K562 (cell line): ENCODE measurements around the gene COPS4. TPM values are rescaled to one million over a fixed set of nuclear protein-coding genes. Genes with fewer than 3 reads are reported as not detected.

Source experiments
- ATAC-seq: fragments of 200-7000 bp; cut with Tn5 transposase; 3 replicates; pipeline ENCODE4 v1.9.1; 2020; ENCODE audit warnings: moderate library complexity
- BruUV-seq: library from RNA; stranded (reverse); fragments of 400-500 nt; replicated peaks from 2 replicates; lab custom pipeline; 2021; lab: Mats Ljungman, UMichigan
- CTCF ChIA-PET: fragments of 300-600 bp; formaldehyde crosslinking; extraction: SDS; loops from one replicate; lab custom pipeline; 2021; ENCODE audit warnings: low intra/inter-chr PET ratio; lab: Yijun Ruan, JAX
- POLR2A ChIA-PET: fragments of 300-600, 350-650 bp; sonication (Branson Sonifier 250); formaldehyde crosslinking; extraction: SDS; loops from one replicate; lab custom pipeline; 2021; ENCODE audit warnings: antibody characterized with exemption, inconsistent platforms; lab: Yijun Ruan, JAX
- DNase-seq, 4 experiments: peaks; one replicate each; pipeline versions ENCODE4 v3.0.0 to v3.0.0-alpha.2; 2011 to 2018; ENCODE audit warnings: low spot score in 3 of 4, mixed read lengths in 3 of 4; ENCODE audit errors: extremely low read depth in 1 of 4
- FAIRE-seq: peaks from 2 replicates; lab custom pipeline; 2011; peaks lifted over from hg19 to GRCh38; lab: Jason Lieb, UNC
- H2AFZ ChIP-seq: 2 replicates; pipeline ENCODE4 v1.6.0; 2011; ENCODE audit warnings: low read depth, low read length, control low read depth, inconsistent platforms
- H3K27ac ChIP-seq: fragments of 200-600 bp; 3 replicates; pipeline ENCODE4 v1.8.0; 2011; ENCODE audit warnings: low read depth, mild to moderate bottlenecking, control low read depth, inconsistent platforms, low read length, moderate library complexity, mixed read lengths; ENCODE audit errors: extremely low read depth
- H3K27me3 ChIP-seq, 2 experiments: fragments of 300-600 bp in 1 of 2; 2 replicates in 1 of 2; 3 replicates in 1 of 2; pipeline versions ENCODE4 v1.6.0 to v1.8.0; 2011; ENCODE audit warnings: inconsistent platforms in 2 of 2, low read length in 2 of 2, mild to moderate bottlenecking in 1 of 2, mixed read lengths in 1 of 2, moderate library complexity in 1 of 2; ENCODE audit not compliant: control insufficient read depth in 2 of 2, insufficient read depth in 2 of 2
- H3K36me3 ChIP-seq: fragments of 300-600 bp; 3 replicates; pipeline ENCODE4 v1.8.0; 2011; ENCODE audit warnings: mild to moderate bottlenecking, low read length, inconsistent platforms; ENCODE audit not compliant: control insufficient read depth, insufficient read depth
- H3K4me1 ChIP-seq, 2 experiments: fragments of 200-600 bp in 1 of 2; replicated peaks in 1 of 2; 2 replicates in 1 of 2; 3 replicates in 1 of 2; pipeline versions ENCODE4 v1.5.1 to v1.8.0; 2011; ENCODE audit warnings: inconsistent platforms in 2 of 2, low read length in 2 of 2, mild to moderate bottlenecking in 1 of 2, mixed read lengths in 1 of 2, moderate library complexity in 1 of 2; ENCODE audit not compliant: control insufficient read depth in 2 of 2, insufficient read depth in 2 of 2
- H3K4me2 ChIP-seq: 2 replicates; pipeline ENCODE4 v1.6.1; 2011; ENCODE audit warnings: low read length, control low read depth, inconsistent platforms, mixed read lengths; ENCODE audit not compliant: insufficient read depth
- H3K4me3 ChIP-seq: fragments of 200-600 bp; sonication (generic), shearing (Covaris generic); 2 replicates; pipeline ENCODE4 v1.5.1; 2016; ENCODE audit warnings: control low read depth, inconsistent platforms
- H3K79me2 ChIP-seq: fragments of 200-600 bp; 3 replicates; pipeline ENCODE4 v1.8.0; 2011; ENCODE audit warnings: low read length, inconsistent platforms; ENCODE audit not compliant: control insufficient read depth, insufficient read depth
- H3K9ac ChIP-seq, 2 experiments: 2 replicates each; pipeline versions ENCODE4 v1.6.0 to v1.6.1; 2011; ENCODE audit warnings: low read depth in 2 of 2, low read length in 2 of 2, control low read depth in 1 of 2, inconsistent platforms in 1 of 2, mild to moderate bottlenecking in 1 of 2, mixed read lengths in 1 of 2; ENCODE audit not compliant: insufficient read depth in 1 of 2
- H3K9me1 ChIP-seq: one replicate; pipeline ENCODE4 v1.6.0; 2011; ENCODE audit warnings: inconsistent platforms, mild to moderate bottlenecking, low read length, moderate library complexity; ENCODE audit not compliant: control insufficient read depth, insufficient read depth
- H3K9me3 ChIP-seq: replicated peaks from 2 replicates; pipeline ENCODE4 v1.5.1; 2011; ENCODE audit warnings: low read depth, low read length, inconsistent platforms; ENCODE audit not compliant: control insufficient read depth, insufficient read depth
- H4K20me1 ChIP-seq: replicated peaks from 2 replicates; pipeline ENCODE4 v1.6.1; 2011; ENCODE audit warnings: low read length, inconsistent platforms, mixed read lengths; ENCODE audit not compliant: control insufficient read depth, insufficient read depth
- CBFA2T2 ChIP-seq: fragments of 450-650 bp; conservative IDR thresholded peaks from 2 replicates; pipeline ENCODE4 v1.6.1; 2017; ENCODE audit warnings: mild to moderate bottlenecking
- EP300 ChIP-seq: IDR thresholded peaks from 2 replicates; pipeline ENCODE4 v1.6.1; 2012; ENCODE audit warnings: low read length, improper control_type of control experiment
- FUS ChIP-seq: fragments of 200-400 bp; formaldehyde crosslinking; optimal IDR thresholded peaks from 2 replicates; pipeline ENCODE3; 2017; ENCODE audit warnings: low read depth, low read length
- LEF1 ChIP-seq: fragments of 450-650 bp; IDR thresholded peaks from 2 replicates; pipeline ENCODE4 v1.6.1; 2016; ENCODE audit warnings: mild to moderate bottlenecking
- MBD2 ChIP-seq: sonication (generic); IDR thresholded peaks from 2 replicates; pipeline ENCODE4 v1.6.1; 2016; ENCODE audit warnings: low read depth, borderline replicate concordance
- ZNF384 ChIP-seq: IDR thresholded peaks from 2 replicates; pipeline ENCODE4 v1.6.1; 2012; ENCODE audit warnings: low read depth, low read length, improper control_type of control experiment
- ZNF696 ChIP-seq: fragments of 250-450 bp; sonication (Bioruptor Pico); conservative IDR thresholded peaks from 2 replicates; pipeline ENCODE4 v1.4.0; 2020; ENCODE audit warnings: mild to moderate bottlenecking, moderate library complexity
- WGBS: fragments of 100-300 bp; shearing (Covaris generic); methylation state at CpG from one replicate; pipeline ENCODE4 v1.1.6; 2016; ENCODE audit warnings: low coverage, mixed read lengths; ENCODE audit not compliant: insufficient coverage; ENCODE audit errors: missing lambda C conversion rate; 5-methylcytosine and 5-hydroxymethylcytosine counted together
- in situ Hi-C: fragments of 300-500 bp; cut with MboI; formaldehyde crosslinking; loops from 4 replicates; pipeline ENCODE4 v1.15.0; 2018; ENCODE audit warnings: inconsistent platforms, mixed read lengths
- intact Hi-C: fragments of 100-400 bp; cut with micrococcal nuclease; formaldehyde crosslinking; loops from 2 replicates; pipeline ENCODE4 v1.14.2; 2022
- polyA plus RNA-seq, 8 experiments: library from polyadenylated mRNA; depleted of rRNA in 4 of 8; stranded (reverse) in 5 of 8; unstranded in 3 of 8; fragments of >200 nt; fragmentation: Nextera tagmentation in 2 of 8; fragmentation: Illumina TruSeq in 1 of 8; extraction: Ambion mirVana in 2 of 8; extraction: Trizol in 1 of 8; gene quantifications; 2 replicates each; pipeline versions ENCODE4 v1.2.1 to v1.2.3, GENCODE V29; 2011 to 2014; ENCODE audit warnings: inconsistent platforms in 1 of 8, missing spikeins in 1 of 8
- total RNA-seq, 7 experiments: library from RNA; depleted of rRNA in 6 of 7; stranded (reverse); fragments of >200 nt in 6 of 7; fragmentation: Illumina TruSeq in 2 of 7; extraction: Trizol in 2 of 7; gene quantifications; 2 replicates each; pipeline versions ENCODE4 v1.2.1 to v1.2.3, GENCODE V29; 2011 to 2021; ENCODE audit warnings: low replicate concordance in 1 of 7
- TF ChIP-seq, protein P1 (sequence below), 2 experiments: fragments of 450-650 bp; IDR thresholded peaks; 2 replicates each; pipeline ENCODE4 v1.6.1; 2016; ENCODE audit warnings: mild to moderate bottlenecking in 2 of 2, borderline replicate concordance in 1 of 2, low read depth in 1 of 2, moderate library complexity in 1 of 2

The COPS4 gene
- total and polyA plus RNA-seq, 9 of the 15 experiments (the other 6 are each of a cell fraction or from before 2014, with no cell fraction given) = 44.7 to 180 (median 70.9) TPM

DNA sequence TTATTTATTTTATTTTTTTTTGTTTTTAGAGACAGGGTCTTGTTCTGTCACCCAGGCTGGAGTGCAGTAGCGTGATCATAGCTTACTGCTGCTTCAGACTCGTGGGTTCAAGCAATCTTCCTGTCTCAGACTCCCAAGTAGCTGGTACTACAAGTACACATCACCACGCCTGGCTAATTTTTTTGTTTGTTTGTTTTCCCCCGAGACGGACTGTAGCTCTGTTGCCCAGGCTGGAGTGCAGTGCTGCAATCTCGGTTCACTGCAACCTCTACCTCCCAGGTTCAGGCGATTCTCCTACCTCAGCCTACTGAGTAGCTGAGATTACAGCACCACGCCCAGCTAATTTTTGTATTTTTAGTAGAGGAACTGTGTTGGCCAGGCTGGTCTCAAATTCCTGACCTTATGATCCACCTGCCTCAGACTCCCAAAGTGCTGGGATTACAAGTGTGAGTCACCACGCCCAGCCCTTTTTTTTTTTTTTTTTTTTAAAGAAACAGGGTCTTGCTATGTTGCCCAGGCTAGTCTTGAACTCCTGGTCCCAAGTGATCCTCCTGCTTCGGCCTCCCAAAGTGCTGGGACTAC, 32.2 kb downstream of the COPS4 start:
- Histone ChIP-seq H3K27me3 (no peaks in the 10 kb centered on the region), H3K36me3 (peaks cover 70% of the 10 kb centered on the region; the same call in 2 of the 3 replicates), H3K9me1 (no peaks in the 10 kb centered on the region), H3K4me2 (no peak overlapping the region), H3K27ac (no peak overlapping the region), H4K20me1 (no peaks in the 10 kb centered on the region), H3K9ac (no peak overlapping the region), H2AFZ (no peak overlapping the region), H3K4me1 (no peaks in the 10 kb centered on the region), H3K4me3 (no peak overlapping the region), H3K9me3 (no peaks in the 10 kb centered on the region), H3K79me2 (no peaks in the 10 kb centered on the region)
- DNase-seq = no peak
- ATAC-seq = no peak
- intact Hi-C loops (no loop called here), in situ Hi-C loops (no loop called here)
- WGBS = 83% methylated on average over 9 of the region's 10 CpGs
- peak; percentile 41 for TF ChIP-seq ZNF384
- TF ChIP-seq MBD2 = no peak
- no peak for TF ChIP-seq CBFA2T2
- no peak for TF ChIP-seq LEF1
- TF ChIP-seq ZNF696 (CRISPR knock-in tag) = no peak
- no TSS peak for BruUV-seq
- ChIA-PET CTCF (no interaction called here), POLR2A (interaction anchor here (0.7 kb wide), 1 partner anchor 11 kb away, joined by 3 read pairs; no protein-coding TSS in a partner anchor)
- no peak for FAIRE-seq

DNA sequence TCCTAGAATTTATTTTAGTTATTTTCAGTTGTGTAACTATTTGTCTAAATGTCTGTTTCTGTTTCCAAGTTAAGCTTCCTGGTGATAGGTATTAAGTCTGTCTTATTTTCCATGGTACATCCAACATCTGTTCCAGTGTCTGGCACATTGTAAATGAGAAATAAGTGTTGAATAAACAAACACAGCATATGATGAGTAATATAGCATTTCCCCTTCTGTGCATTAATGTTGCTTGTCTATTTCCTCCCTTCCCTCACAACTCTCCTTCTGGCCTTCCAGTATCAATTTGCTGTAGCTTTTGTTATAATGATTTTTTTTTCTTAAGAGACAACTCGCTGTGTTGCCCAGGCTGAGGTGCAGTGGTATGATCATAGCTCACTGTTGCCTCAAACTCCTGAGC, 36.1 kb downstream of the COPS4 start:
- no peak for FAIRE-seq
- Histone ChIP-seq H3K27ac (no peak overlapping the region), H3K9me3 (no peaks in the 10 kb centered on the region), H2AFZ (no peak overlapping the region), H3K36me3 (peaks cover 48% of the 10 kb centered on the region), H3K4me1 (no peaks in the 10 kb centered on the region), H3K79me2 (no peaks in the 10 kb centered on the region), H3K27me3 (no peaks in the 10 kb centered on the region), H4K20me1 (no peaks in the 10 kb centered on the region), H3K4me2 (no peak overlapping the region), H3K9ac (no peak overlapping the region), H3K9me1 (no peaks in the 10 kb centered on the region), H3K4me3 (no peak overlapping the region)
- in situ Hi-C loops (no loop called here), intact Hi-C loops (no loop called here)
- CTCF ChIA-PET = no interaction called here
- POLR2A ChIA-PET = interaction anchor here (0.6 kb wide), 1 partner anchor 11 kb away, joined by 3 read pairs; no protein-coding TSS in a partner anchor
- ATAC-seq = no peak
- 100% methylated on average over 1 of the region's 1 CpG for WGBS
- no peak for DNase-seq
- BruUV-seq = no TSS peak
- TF ChIP-seq EP300 (no peak), FUS (no peak)
- TF ChIP-seq, protein P1, sequence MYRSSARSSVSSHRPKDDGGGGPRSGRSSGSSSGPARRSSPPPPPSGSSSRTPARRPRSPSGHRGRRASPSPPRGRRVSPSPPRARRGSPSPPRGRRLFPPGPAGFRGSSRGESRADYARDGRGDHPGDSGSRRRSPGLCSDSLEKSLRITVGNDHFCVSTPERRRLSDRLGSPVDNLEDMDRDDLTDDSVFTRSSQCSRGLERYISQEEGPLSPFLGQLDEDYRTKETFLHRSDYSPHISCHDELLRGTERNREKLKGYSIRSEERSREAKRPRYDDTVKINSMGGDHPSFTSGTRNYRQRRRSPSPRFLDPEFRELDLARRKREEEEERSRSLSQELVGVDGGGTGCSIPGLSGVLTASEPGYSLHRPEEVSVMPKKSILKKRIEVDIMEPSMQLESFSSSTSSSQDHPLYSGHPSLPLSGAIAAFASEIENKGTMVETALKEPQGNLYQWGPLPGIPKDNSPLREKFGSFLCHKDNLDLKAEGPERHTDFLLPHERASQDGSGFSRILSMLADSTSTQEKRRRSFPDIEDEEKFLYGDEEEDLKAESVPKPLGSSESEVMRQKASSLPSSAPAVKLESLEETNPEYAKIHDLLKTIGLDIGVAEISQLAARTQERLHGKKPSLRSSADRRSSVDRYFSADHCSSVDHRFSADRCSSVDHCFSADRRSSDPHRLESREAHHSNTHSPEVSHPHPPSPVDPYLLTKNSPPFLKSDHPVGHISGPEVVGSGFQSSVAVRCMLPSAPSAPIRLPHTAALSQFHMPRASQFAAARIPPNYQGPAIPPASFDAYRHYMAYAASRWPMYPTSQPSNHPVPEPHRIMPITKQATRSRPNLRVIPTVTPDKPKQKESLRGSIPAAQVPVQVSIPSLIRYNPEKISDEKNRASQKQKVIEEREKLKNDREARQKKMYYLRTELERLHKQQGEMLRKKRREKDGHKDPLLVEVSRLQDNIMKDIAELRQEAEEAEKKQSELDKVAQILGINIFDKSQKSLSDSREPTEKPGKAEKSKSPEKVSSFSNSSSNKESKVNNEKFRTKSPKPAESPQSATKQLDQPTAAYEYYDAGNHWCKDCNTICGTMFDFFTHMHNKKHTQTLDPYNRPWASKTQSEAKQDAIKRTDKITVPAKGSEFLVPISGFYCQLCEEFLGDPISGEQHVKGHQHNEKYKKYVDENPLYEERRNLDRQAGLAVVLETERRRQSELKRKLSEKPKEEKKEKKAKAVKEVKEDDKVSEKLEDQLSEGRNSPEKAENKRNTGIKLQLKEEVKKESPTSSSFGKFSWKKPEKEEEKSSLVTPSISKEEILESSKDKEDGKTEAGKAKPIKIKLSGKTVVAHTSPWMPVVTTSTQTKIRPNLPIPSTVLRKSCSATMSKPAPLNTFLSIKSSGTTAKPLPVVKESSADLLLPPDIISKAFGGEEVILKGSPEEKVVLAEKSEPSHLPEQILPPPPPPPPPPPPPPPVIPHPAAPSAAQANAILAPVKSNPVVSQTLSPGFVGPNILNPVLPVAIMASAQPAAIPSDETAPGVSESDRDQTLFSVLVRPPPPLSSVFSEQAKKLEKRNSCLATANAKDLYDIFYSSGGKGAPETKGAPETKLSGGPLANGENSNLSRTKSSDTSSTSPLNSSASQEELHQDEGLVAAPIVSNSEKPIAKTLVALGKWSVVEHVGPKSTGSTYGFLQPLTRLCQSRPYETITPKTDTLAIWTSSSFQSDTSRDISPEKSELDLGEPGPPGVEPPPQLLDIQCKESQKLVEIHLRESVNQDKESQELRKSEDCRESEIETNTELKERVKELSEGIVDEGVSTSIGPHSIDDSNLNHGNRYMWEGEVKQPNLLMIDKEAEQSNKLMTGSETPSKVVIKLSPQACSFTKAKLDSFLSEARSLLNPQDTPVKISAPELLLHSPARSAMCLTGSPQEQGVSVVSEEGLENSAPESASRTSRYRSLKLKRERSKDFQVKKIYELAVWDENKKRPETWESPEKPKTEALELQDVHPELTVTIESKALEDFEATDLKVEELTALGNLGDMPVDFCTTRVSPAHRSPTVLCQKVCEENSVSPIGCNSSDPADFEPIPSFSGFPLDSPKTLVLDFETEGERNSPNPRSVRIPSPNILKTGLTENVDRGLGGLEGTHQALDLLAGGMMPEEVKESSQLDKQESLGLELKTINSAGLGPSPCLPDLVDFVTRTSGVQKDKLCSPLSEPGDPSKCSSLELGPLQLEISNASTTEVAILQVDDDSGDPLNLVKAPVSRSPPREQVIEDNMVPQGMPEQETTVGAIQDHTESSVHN (IDR thresholded peaks at IDR 0.05; ENCODE audit: borderline replicate concordance in 1 of 2, low read depth in 1 of 2) = no peak
